Measurements from ENCODE around the gene MFSD11. TPM values are rescaled to one million over a fixed set of nuclear protein-coding genes. Genes with fewer than 3 reads are reported as not detected.
A peak's percentile ranks its signal among the peaks of the same experiment; 100 is the strongest.

The MFSD11 gene
- total RNA-seq, result 10 to 100 TPM in 4 of 5 donors, 1 to 10 TPM in 1; 7.0 to 66.1 (median 46.8) TPM
- 10 to 100 TPM in 1 of 3 donors, 1 to 10 TPM in 2; 7.2 to 11.2 (median 9.3) TPM for polyA plus RNA-seq
- long read RNA-seq, donor 1, partial matches to known transcripts, result 0 of 1 reads
- long read RNA-seq, donor 1, other reads (novel, unspliced or antisense), result 0 of 1 reads
- long read RNA-seq, donor 2, partial matches to known transcripts, result 0 of 1 reads
- long read RNA-seq, donor 2, other reads (novel, unspliced or antisense), result 0 of 1 reads
- long read RNA-seq, donor 3, partial matches to known transcripts, result 0 of 2 reads
- long read RNA-seq, donor 3, other reads (novel, unspliced or antisense), result 0 of 2 reads
- long read RNA-seq, donor 4, partial matches to known transcripts, result 0 of 2 reads
- long read RNA-seq, donor 4, other reads (novel, unspliced or antisense), result 0 of 2 reads
- long read RNA-seq, donor 5, partial matches to known transcripts, result 0 of 2 reads
- long read RNA-seq, donor 5, other reads (novel, unspliced or antisense), result 0 of 2 reads
- long read RNA-seq, donor 6, partial matches to known transcripts, result 0 of 9 reads
- long read RNA-seq, donor 6, other reads (novel, unspliced or antisense), result 0 of 9 reads
- long read RNA-seq, donor 7, partial matches to known transcripts, result 0 of 3 reads
- long read RNA-seq, donor 7, other reads (novel, unspliced or antisense), result 0 of 3 reads
- long read RNA-seq, donor 8, partial matches to known transcripts, result 0 of 2 reads
- long read RNA-seq, donor 8, other reads (novel, unspliced or antisense), result 0 of 2 reads
- long read RNA-seq, donor 9, partial matches to known transcripts, result 5 of 7 reads
- long read RNA-seq, donor 9, other reads (novel, unspliced or antisense), result 0 of 7 reads
- long read RNA-seq, donor 10, partial matches to known transcripts, result 0 of 5 reads
- long read RNA-seq, donor 10, other reads (novel, unspliced or antisense), result 0 of 5 reads

GRCh38 chr17:76737676-76738467 is at the start of gene MFSD11:
Gene MFSD11 (plus strand): TSS chr17:76738119. CDS start chr17:76738353, 234 bp downstream.
- intact Hi-C loops (cut with DNase I; ENCODE audit: low total_unique reads), result no loop called here

GRCh38 chr17:76688165-76688622 is 49.7 kb upstream of the MFSD11 start:
- DNase-seq, result no peak
- Histone ChIP-seq H3K4me1 (peaks cover 18 to 87% (median 48%) of the 10 kb centered on the region in 4 donors), H3K27ac (peak overlapping the region; percentile 33 to 89 (median 79)), H3K9me3 (no peaks in the 10 kb centered on the region), H3K27me3 (no peaks in the 10 kb centered on the region), H3K36me3 (peaks cover 0 to 23% (median 13%) of the 10 kb centered on the region in 4 donors), H3K4me3 (no peak overlapping the region)
- TF ChIP-seq, protein P1, sequence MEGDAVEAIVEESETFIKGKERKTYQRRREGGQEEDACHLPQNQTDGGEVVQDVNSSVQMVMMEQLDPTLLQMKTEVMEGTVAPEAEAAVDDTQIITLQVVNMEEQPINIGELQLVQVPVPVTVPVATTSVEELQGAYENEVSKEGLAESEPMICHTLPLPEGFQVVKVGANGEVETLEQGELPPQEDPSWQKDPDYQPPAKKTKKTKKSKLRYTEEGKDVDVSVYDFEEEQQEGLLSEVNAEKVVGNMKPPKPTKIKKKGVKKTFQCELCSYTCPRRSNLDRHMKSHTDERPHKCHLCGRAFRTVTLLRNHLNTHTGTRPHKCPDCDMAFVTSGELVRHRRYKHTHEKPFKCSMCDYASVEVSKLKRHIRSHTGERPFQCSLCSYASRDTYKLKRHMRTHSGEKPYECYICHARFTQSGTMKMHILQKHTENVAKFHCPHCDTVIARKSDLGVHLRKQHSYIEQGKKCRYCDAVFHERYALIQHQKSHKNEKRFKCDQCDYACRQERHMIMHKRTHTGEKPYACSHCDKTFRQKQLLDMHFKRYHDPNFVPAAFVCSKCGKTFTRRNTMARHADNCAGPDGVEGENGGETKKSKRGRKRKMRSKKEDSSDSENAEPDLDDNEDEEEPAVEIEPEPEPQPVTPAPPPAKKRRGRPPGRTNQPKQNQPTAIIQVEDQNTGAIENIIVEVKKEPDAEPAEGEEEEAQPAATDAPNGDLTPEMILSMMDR (IDR thresholded peaks at IDR 0.05), result no peak
- TF ChIP-seq POLR2AphosphoS5 (IDR thresholded peaks at IDR 0.05) (no peak), EP300 (IDR thresholded peaks at IDR 0.05) (no peak), POLR2A (IDR thresholded peaks at IDR 0.05) (no peak)
- intact Hi-C loops (cut with DNase I; ENCODE audit: low total_unique reads), result no loop called here
- 46 to 80% (median 67%) methylated on average over 4 to 11 of the region's 11 CpGs for WGBS, 5 donors

More at GRCh38 chr17:76737676-76738467, at the start of gene MFSD11:
- Histone ChIP-seq H3K27ac (peak within 1 kb of the TSS; percentile 95 to 100 (median 99)), H3K4me3 (peak within 1 kb of the TSS; percentile 67 to 94 (median 88)), H3K9me3 (no peaks in the 10 kb centered on the region), H3K36me3 (peaks cover 28 to 48% (median 44%) of the 10 kb centered on the region in 4 donors), H3K4me1 (peaks cover 48 to 62% (median 54%) of the 10 kb centered on the region in 4 donors), H3K27me3 (no peaks in the 10 kb centered on the region)
- peak; percentile 91 to 99 for DNase-seq
- peak; percentile 69 to 83 (median 78) for TF ChIP-seq POLR2AphosphoS5 (IDR thresholded peaks at IDR 0.05)
- TF ChIP-seq, protein P1 (IDR thresholded peaks at IDR 0.05), result no peak
- WGBS, 5 donors, result 0 to 1% (median 1%) methylated on average over 33 to 57 of the region's 57 CpGs

DNA sequence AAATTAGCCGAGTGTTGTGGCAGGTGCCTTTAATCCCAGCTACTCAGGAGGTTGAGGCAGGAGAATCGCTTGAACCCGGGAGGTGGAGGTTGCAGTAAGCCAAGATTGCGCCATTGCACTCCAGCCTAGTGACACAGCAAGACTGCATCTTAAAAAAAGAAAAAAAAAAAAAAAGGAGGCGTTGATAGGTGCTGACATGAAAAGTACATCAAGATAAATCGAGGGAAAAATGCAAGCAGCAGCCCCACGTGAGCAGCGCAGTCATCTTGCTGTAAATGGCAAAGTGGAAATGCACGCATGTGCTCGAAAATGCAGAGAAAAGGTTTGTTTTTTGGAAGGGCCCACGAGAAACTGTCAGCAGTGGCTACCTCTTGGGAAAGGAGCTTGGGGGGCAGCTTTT is 48.1 kb upstream of the MFSD11 start:
- TF ChIP-seq EP300 (IDR thresholded peaks at IDR 0.05), result no peak
- no peaks in the 10 kb centered on the region for H3K9me3 ChIP-seq
- 87 to 90% (median 89%) methylated on average over 11 of the region's 11 CpGs for WGBS, 5 donors
- no peak overlapping the region for H3K4me3 ChIP-seq
- peaks cover 0 to 8% (median 2%) of the 10 kb centered on the region in 4 donors for H3K36me3 ChIP-seq
- no peaks in the 10 kb centered on the region for H3K27me3 ChIP-seq
- H3K27ac ChIP-seq, result peak overlapping the region in 3 of 5 donors; percentile 79 to 89 (median 84)
- no peak for DNase-seq
- intact Hi-C loops (cut with DNase I; ENCODE audit: low total_unique reads), result no loop called here
- peaks cover 18 to 74% (median 40%) of the 10 kb centered on the region in 4 donors for H3K4me1 ChIP-seq

DNA sequence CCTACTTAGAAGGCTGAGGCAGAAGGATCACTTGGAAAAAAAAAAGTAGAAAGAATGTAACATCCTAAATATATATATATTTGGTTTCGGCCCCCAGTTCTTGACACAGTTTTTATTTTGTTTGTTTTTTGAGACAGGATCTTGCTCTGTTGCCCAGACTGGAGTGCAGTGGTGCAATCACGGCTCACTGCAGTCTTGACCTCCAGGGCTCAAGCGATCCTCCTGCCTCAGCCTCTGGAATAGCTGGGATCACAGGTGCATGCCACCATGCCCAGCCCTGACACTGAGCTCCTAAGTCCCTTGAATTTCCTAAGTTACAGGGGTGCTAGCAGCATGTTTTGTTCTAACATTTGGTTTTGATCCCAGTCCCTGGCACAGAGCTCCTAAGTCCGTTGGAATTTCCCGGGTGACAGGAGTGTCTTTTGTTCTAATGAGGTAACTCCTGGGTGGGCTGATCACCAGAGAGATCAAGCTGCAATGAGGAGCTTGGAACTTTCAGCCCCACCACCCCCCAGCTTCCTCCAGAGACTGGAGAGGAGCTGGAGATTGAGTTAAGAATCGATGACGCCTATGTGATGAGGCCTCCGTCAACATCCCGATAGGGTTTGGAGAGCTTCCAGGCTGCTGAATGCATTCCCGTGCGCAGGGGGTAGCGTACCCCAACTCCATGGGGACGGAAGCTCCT is 47.2 kb upstream of the MFSD11 start:
- no peaks in the 10 kb centered on the region for H3K36me3 ChIP-seq
- 79 to 91% (median 88%) methylated on average over 13 of the region's 13 CpGs for WGBS, 5 donors
- H3K27me3 ChIP-seq, result no peaks in the 10 kb centered on the region
- intact Hi-C loops (cut with DNase I; ENCODE audit: low total_unique reads), result no loop called here
- DNase-seq, result no peak
- peaks cover 18 to 75% (median 41%) of the 10 kb centered on the region in 4 donors for H3K4me1 ChIP-seq
- H3K27ac ChIP-seq, result no peak overlapping the region
- H3K4me3 ChIP-seq, result no peak overlapping the region
- H3K9me3 ChIP-seq, result no peaks in the 10 kb centered on the region
- TF ChIP-seq, protein P1 (IDR thresholded peaks at IDR 0.05), result no peak
- no peak for TF ChIP-seq EP300 (IDR thresholded peaks at IDR 0.05)
- no peak for TF ChIP-seq POLR2AphosphoS5 (IDR thresholded peaks at IDR 0.05)
- no peak for TF ChIP-seq POLR2A (IDR thresholded peaks at IDR 0.05)
